Left ventricle myocardium inferior (tissue), 1 donor: ENCODE measurements around the gene MACROD2. TPM values are rescaled to one million over a fixed set of nuclear protein-coding genes. Genes with fewer than 3 reads are reported as not detected.

Experiments
- DNase-seq: peaks from one replicate; pipeline ENCODE4 v3.0.0-alpha.2; 2020
- H3K27ac ChIP-seq: fragments of 200-600 bp; replicated peaks from 2 replicates; pipeline ENCODE4 v1.8.0; 2021
- H3K27me3 ChIP-seq: fragments of 200-600 bp; 2 replicates; pipeline ENCODE4 v1.8.0; 2021; ENCODE audit warnings: low read depth
- H3K36me3 ChIP-seq: fragments of 200-600 bp; 2 replicates; pipeline ENCODE4 v1.8.0; 2021
- H3K4me1 ChIP-seq: fragments of 200-600 bp; 2 replicates; pipeline ENCODE4 v1.8.0; 2021
- H3K4me3 ChIP-seq: fragments of 200-600 bp; 2 replicates; pipeline ENCODE4 v1.8.0; 2021; ENCODE audit warnings: mild to moderate bottlenecking, moderate library complexity
- H3K9me3 ChIP-seq: fragments of 200-600 bp; replicated peaks from 2 replicates; pipeline ENCODE4 v1.8.0; 2021
- CTCF ChIP-seq: fragments of 200-600 bp; IDR thresholded peaks from 2 replicates; pipeline ENCODE4 v1.8.0; 2021; ENCODE audit warnings: antibody characterized with exemption, mild to moderate bottlenecking, borderline replicate concordance
- intact Hi-C: fragments of 100-400 bp; cut with micrococcal nuclease; formaldehyde crosslinking; loops from one replicate; pipeline ENCODE4 v1.11.0; 2022
- total RNA-seq: library from RNA; stranded (reverse); fragmentation: NEBNext Ultra II Directional; extraction: Animal tissue kit (Norgen Biotek cat#: 25700); gene quantifications from one replicate; pipeline ENCODE4 v1.2.1, GENCODE V29; 2021
- donor health status: DM: no; HTN: yes; CAD: no; lungs with severe emphysema.

Gene MACROD2
- total RNA-seq, 1 donor from 2014 or later: 3.6 TPM

GRCh38 chr20:15848995-15849610 is 1853.8 kb downstream of the MACROD2 start:
- no peaks in the 10 kb centered on the region for H3K4me1 ChIP-seq
- intact Hi-C loops: no loop called here
- no peak overlapping the region for H3K27ac ChIP-seq
- H3K4me3 ChIP-seq: no peak overlapping the region
- no peak for DNase-seq
- TF ChIP-seq CTCF: no peak
- H3K36me3 ChIP-seq: no peaks in the 10 kb centered on the region
- H3K27me3 ChIP-seq: no peaks in the 10 kb centered on the region
- no peaks in the 10 kb centered on the region for H3K9me3 ChIP-seq

DNA sequence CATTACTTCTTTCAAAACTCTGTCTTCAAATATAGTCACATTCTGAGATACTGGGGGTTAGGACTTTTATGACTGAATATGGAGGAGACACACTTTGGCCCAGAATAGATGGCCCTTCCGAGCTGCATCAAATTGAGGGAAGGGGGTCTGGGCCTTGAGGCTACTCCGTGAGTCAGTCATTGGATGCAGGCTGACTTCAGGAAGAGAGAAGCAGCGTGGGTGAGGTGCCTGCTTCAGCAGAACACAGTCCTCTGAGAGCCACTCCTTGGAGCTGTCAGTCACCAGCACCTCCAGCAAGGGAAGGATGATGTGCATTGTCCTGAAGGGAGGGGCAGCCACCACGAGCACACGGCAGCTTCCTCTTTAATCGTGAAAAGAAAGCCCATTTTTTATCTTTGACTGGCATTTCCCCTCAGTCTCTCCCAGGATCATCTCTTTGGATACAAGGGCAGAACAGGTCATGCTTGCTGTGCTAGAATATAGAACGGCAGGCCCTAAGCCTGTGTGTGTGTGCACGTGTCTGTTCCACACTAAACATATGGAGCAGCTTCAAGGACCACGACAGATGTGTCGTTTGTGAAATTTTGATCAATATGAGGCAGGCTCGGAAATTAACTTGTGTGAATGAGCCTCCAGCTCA is 1856.4 kb downstream of the MACROD2 start:
- H3K27ac ChIP-seq: no peak overlapping the region
- intact Hi-C loops: no loop called here
- H3K36me3 ChIP-seq: no peaks in the 10 kb centered on the region

GRCh38 chr20:15854911-15855310 is 1859.6 kb downstream of the MACROD2 start:
- Histone ChIP-seq H3K4me1 (peaks cover 5% of the 10 kb centered on the region), H3K27me3 (no peaks in the 10 kb centered on the region), H3K27ac (no peak overlapping the region), H3K36me3 (no peaks in the 10 kb centered on the region), H3K9me3 (no peaks in the 10 kb centered on the region), H3K4me3 (no peak overlapping the region)
- intact Hi-C loops: no loop called here
- TF ChIP-seq CTCF: no peak
- no peak for DNase-seq

More for the DNA sequence above, 1856.4 kb downstream of the MACROD2 start:
- Histone ChIP-seq H3K27me3 (no peaks in the 10 kb centered on the region), H3K4me3 (no peak overlapping the region), H3K9me3 (no peaks in the 10 kb centered on the region), H3K4me1 (peaks cover 5% of the 10 kb centered on the region)
- no peak for DNase-seq
- no peak for TF ChIP-seq CTCF

DNA sequence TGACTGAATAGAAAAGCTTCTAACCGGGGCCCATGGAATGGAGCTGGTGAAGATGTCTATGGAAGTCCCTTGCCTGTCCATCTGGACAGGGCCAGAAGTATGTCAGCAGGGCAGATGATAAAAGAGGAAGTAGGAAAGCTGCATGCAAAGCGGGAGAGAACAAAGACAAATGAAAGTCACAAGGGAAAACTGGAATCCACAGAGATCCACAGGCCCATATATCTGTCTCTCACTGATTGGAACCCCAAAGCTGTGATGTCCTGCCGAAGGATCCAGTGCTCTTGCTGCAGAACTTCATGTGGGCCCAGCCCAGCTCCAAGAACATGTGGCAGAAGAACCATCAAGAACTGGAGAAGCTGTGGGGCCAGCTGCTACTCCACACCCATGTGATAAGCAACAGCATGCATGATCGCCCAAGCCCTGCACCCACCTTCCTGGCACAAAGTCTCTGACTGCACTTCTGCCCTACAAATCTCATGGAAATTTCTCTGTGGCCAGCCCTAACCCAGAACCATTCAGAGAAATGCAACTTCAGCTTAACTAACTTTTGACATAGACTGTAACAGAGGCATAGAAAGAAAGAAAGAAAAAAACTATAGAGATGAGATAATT is 1862.0 kb downstream of the MACROD2 start:
- no peaks in the 10 kb centered on the region for H3K36me3 ChIP-seq
- no peaks in the 10 kb centered on the region for H3K9me3 ChIP-seq
- intact Hi-C loops: no loop called here
- H3K27me3 ChIP-seq: no peaks in the 10 kb centered on the region
- no peak for DNase-seq
- TF ChIP-seq CTCF: no peak
- H3K4me3 ChIP-seq: no peak overlapping the region
- no peak overlapping the region for H3K27ac ChIP-seq
- H3K4me1 ChIP-seq: peaks cover 5% of the 10 kb centered on the region

DNA sequence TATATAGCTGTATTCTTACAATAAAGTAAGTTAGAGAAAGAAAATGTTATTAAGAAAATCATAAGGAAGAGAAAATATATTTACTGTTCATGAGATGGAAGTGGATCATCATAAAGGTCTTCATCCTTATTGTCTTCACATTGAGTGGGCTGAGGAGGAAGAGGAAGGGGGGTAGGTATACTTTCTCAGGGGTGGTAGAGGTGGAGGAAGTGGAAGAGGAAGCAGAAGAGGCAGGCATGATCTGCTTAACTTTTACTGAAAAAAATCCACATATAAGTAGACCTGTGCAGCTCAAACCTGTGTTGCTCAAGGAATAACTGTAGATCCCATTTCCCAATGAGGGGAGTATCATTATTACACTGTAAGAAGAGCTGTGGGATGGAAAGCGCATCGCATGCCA is 1863.7 kb downstream of the MACROD2 start:
- H3K27me3 ChIP-seq: no peaks in the 10 kb centered on the region
- H3K4me3 ChIP-seq: no peak overlapping the region
- H3K36me3 ChIP-seq: no peaks in the 10 kb centered on the region
- intact Hi-C loops: no loop called here
- peaks cover 5% of the 10 kb centered on the region for H3K4me1 ChIP-seq
- no peak overlapping the region for H3K27ac ChIP-seq
- no peak for DNase-seq
- H3K9me3 ChIP-seq: no peaks in the 10 kb centered on the region
- TF ChIP-seq CTCF: no peak
